Mammary epithelial cell (primary cell): ENCODE results near the gene ZNF48.

Source experiments
- CTCF ChIP-seq, 2 donors: IDR thresholded peaks in 1 of 2; conservative IDR thresholded peaks in 1 of 2; 2 replicates each; pipeline ENCODE4 v1.5.1; 2011 to 2012; ENCODE audit warnings: inconsistent platforms in 2 of 2, low read length in 2 of 2, mild to moderate bottlenecking in 2 of 2, control low read depth in 1 of 2, low read depth in 1 of 2; ENCODE audit not compliant: insufficient read depth in 1 of 2; ENCODE audit errors: extremely low read depth in 1 of 2
- EZH2 ChIP-seq: IDR thresholded peaks from 2 replicates; pipeline ENCODE4 v1.6.1; 2012; ENCODE audit warnings: low read length, inconsistent platforms, borderline replicate concordance

DNA sequence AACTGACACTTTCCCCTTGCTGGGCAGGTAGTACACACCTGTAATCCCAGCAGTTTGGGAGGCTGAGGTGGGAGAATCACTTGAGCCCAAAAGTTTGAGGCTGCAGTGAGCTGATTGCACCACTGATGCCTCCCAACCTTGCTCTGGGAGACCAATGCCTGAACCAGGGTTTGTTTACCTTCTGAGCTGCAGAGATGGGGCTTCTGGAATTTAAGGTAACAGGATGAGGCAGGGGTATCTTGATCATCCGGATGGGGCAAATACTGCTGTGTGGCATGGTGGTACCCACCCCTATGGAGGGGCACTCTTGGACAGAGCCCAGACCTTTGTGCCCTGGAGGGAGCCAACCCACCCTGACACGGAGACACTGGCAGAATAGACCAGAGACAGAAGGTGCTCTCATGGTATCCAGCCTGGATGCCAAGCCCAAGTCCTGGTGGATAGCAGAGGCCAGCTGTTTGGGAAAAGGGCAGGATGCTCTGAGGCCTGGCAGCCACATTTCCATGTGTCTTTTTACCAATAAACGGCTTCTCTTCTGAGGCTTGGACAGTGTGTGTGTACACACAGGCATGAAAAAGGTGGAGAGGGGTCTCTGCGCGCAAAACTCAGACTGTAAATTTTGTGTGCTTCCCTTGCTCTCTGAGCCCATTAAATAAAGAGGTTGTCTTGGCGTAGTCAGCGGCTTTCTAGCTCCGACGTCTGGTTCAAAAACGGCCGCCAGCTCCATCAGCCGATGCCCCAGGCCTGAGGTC lies 4.4 kb downstream of the ZNF48 start:
- TF ChIP-seq CTCF (conservative IDR thresholded peaks at IDR 0.05 in 1 of 2, IDR thresholded peaks at IDR 0.05 in 1 of 2; ENCODE audit: extremely low read depth in 1 of 2, insufficient read depth in 1 of 2, low read depth in 1 of 2, low read length in 2 of 2), result no peak
- no peak for TF ChIP-seq EZH2
